ENCODE data around the gene BFSP2.

BFSP2 gene

DNA sequence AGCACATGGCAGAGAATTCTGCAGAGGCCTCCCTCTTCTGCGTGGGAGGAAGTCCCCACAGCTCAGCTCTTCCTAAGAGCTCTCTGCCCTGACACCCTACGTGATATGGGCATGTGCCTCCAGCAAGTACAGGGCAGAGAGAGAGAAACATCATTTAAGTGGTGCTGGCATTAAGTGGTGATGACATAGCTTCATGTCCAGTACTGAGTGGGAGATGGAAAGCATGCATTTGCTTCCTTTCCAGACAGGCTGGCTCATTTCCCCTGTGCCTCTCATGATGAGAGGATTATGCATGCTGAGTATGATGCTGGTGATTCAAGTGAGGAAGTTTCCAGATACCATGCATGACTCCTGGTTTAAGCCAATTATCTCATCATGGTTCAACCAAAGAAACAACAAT, 26.9 kb downstream of the BFSP2 start:
- TF ChIP-seq, protein P1, sequence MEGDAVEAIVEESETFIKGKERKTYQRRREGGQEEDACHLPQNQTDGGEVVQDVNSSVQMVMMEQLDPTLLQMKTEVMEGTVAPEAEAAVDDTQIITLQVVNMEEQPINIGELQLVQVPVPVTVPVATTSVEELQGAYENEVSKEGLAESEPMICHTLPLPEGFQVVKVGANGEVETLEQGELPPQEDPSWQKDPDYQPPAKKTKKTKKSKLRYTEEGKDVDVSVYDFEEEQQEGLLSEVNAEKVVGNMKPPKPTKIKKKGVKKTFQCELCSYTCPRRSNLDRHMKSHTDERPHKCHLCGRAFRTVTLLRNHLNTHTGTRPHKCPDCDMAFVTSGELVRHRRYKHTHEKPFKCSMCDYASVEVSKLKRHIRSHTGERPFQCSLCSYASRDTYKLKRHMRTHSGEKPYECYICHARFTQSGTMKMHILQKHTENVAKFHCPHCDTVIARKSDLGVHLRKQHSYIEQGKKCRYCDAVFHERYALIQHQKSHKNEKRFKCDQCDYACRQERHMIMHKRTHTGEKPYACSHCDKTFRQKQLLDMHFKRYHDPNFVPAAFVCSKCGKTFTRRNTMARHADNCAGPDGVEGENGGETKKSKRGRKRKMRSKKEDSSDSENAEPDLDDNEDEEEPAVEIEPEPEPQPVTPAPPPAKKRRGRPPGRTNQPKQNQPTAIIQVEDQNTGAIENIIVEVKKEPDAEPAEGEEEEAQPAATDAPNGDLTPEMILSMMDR (IDR thresholded peaks at IDR 0.05; ENCODE audit: insufficient read depth, missing control alignments), result no peak

DNA sequence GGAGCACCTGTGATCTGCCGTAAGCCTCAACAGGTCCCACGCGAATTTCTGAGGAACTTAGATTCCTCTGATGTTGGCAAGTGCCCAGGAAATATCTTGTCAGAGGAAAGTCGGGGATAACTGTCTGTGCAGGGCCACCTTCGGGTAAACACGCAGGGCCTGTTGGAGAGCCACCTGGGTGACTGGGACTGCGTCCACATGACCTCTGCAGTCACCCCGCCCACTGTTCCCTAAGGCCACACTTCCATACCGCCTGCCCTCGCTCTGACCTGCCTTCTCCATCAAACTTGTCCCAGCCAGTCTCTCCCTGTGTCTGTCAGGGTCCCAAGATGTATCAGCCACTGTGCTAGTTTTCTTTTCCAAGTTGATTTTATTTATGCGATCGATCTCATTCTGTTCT, 28.7 kb downstream of the BFSP2 start:
- FAIRE-seq, result no peak
- TF ChIP-seq, protein P1 (IDR thresholded peaks at IDR 0.05; ENCODE audit: insufficient read depth, missing control alignments), result no peak
- no peak for DNase-seq (ENCODE audit: insufficient read length, low spot score)

More for the DNA sequence above, 26.9 kb downstream of the BFSP2 start:
- FAIRE-seq (no peak), DNase-seq (ENCODE audit: insufficient read length, low spot score) (no peak)

DNA sequence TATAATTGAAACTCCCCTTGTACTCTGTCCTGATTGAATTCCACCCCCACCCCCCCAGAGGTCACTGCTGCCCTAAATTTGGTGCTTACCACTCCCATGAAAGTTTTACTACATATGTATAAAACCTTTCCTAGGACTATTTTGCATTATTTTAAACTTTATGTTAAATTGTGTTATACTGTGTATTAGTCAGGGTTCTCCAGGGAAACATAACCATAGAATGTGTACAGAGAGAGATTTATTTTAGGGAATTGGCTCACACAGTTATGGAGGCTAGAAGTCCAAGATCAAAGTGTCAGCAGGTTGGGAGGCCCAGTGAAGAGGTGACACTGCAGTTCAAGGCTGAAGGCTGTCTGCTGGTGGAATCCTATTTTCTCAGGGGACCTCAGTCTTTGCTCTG, 29.2 kb downstream of the BFSP2 start:
- no peak for FAIRE-seq
- DNase-seq (ENCODE audit: insufficient read length, low spot score), result no peak
- TF ChIP-seq, protein P1 (IDR thresholded peaks at IDR 0.05; ENCODE audit: insufficient read depth, missing control alignments), result no peak

DNA sequence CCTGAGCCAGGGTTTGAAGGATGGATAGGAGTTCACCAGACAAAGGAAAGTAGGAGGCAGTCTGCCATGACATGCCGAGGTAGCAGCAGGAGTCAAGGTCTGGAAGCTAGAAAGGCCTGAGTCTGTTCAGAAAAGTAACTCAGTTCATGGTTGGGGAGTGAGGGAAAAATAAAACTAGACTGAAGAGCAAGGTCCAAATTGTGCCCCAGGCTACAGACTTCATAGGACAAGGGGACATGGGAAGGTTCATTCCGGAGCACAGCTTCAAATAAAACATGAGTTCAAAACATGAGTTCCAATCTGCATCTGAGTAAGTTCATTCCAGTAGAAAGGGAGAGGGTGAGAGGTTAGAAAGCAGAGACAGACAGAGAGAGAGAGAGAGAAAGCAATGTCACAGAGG, 39.7 kb downstream of the BFSP2 start:
- DNase-seq (ENCODE audit: insufficient read length, low spot score) (no peak), FAIRE-seq (no peak)
- TF ChIP-seq, protein P1 (IDR thresholded peaks at IDR 0.05; ENCODE audit: insufficient read depth, missing control alignments), result no peak

DNA sequence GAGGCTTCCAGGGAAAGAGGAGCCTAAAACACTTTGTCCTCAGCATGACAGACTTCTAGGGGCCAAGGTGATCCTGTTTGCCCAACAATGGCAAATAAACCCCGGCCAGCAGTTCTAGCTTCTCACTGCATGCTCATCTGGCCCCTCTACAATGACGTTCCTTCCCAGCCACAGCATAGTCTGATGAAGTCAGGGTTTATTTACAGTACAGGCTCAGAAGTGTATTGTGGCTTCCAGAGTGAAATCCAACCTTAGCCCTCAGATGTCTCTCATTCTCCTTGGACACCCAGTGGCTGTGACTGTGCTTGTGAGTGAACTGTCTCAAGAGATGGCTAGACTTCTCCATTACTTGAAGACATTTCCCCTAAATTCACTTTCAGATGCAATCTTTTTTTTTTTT, 40.8 kb downstream of the BFSP2 start:
- no peak for DNase-seq (ENCODE audit: insufficient read length, low spot score)
- TF ChIP-seq, protein P1 (IDR thresholded peaks at IDR 0.05; ENCODE audit: insufficient read depth, missing control alignments), result no peak
- no peak for FAIRE-seq

DNA sequence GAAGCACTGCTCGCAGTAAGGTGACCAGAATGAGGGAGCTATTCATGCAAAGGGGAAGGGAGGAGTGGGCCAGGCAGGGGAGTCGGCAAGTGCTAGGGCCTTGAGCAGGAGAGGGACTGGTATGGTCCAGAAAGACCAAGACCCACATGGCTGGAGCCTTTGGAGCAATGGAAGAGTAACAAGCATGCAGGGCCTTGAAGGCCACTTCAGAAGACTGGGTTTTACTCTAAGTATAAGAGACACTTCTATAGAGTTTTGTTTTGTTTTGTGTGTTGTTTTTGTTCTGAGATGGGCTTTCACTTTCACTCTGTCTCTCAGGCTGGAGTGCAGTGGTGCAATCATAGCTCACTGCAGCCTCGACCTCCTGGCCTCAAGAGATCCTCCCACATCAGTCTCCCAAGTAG, 42.0 kb downstream of the BFSP2 start:
- TF ChIP-seq, protein P1 (IDR thresholded peaks at IDR 0.05; ENCODE audit: insufficient read depth, missing control alignments), result no peak
- FAIRE-seq, result no peak
- DNase-seq (ENCODE audit: insufficient read length, low spot score), result no peak

DNA sequence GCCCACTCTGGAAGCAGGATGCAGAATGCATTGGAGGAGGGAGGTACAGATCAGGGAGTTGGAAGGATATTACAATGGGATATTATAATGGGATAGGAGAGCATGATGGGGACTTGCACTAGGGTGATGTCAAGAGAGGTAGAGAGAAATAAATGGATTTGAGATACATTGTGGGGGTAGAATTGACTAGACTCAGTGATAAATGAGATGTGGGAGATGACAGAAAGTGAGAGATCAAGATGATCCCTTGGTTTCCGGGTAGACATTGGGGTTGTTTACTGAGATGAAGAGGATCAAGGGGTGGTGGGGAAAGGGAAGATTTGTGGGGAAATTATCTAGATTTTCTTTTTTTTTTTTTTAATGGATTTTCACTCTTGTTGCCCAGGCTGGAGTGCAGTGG, 42.7 kb downstream of the BFSP2 start:
- DNase-seq (ENCODE audit: insufficient read length, low spot score) (no peak), FAIRE-seq (no peak)
- TF ChIP-seq, protein P1 (IDR thresholded peaks at IDR 0.05; ENCODE audit: insufficient read depth, missing control alignments), result no peak
